Measurements from ENCODE around the gene ZBTB33.

Gene ZBTB33

DNA sequence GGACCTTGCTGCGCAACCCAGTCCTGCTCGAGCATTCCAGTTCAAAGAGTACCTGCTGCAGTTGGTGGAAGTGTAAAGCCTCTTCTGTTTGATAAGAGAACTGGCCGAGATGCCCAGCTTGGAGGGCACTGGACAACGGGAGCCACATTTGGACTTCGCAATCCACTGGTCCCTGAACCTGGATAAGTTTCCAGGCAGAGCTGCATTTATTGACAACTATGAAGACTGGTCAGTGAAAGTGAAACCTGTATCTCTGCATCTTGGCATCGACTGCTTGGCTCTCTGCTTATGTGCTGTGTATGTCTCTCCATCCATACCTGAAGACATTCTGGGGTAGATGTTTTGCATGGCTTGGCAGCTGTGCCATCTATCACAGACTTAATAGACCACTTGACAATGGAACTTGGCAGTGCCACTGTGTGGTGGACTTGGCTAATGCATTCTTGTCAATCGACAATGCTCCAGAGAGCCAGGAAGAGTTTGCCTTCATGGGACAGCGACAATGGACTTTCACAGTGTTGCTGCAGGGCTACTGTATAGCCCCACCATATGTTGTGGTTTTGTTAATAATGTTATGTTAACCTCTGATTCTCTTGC, 43.5 kb upstream of the ZBTB33 start:
- no peaks in the 10 kb centered on the region for H3K79me2 ChIP-seq (ENCODE audit: low read length)
- no peaks in the 10 kb centered on the region for H3K36me3 ChIP-seq (replicated peaks; ENCODE audit: low read depth, low read length)
- no peak overlapping the region for H3K27ac ChIP-seq (ENCODE audit: low read length)
- H3K4me3 ChIP-seq (ENCODE audit: low read length): no peak overlapping the region
- H3K4me2 ChIP-seq (ENCODE audit: low read length): no peak overlapping the region
- no peak for TF ChIP-seq CTCF (IDR thresholded peaks at IDR 0.05; ENCODE audit: low read depth, low read length)
- no peak for TF ChIP-seq EZH2phosphoT487 (IDR thresholded peaks at IDR 0.05; ENCODE audit: low read depth)
- no peak overlapping the region for H2AFZ ChIP-seq (ENCODE audit: low read depth, low read length)
- H4K20me1 ChIP-seq (ENCODE audit: insufficient read depth, low read length): no peaks in the 10 kb centered on the region
- no peaks in the 10 kb centered on the region for H3K4me1 ChIP-seq (ENCODE audit: low read length)
- no peak overlapping the region for H3K9ac ChIP-seq (ENCODE audit: low read length)
- H3K27me3 ChIP-seq (ENCODE audit: low read depth, low read length): no peaks in the 10 kb centered on the region
- H3K9me3 ChIP-seq (ENCODE audit: insufficient read depth, low read length): no peaks in the 10 kb centered on the region

- Histone ChIP-seq H3K4me3 (ENCODE audit: low read length) (no peak overlapping the region; the same call in 1 of the 2 replicates), H3K4me2 (ENCODE audit: low read length) (no peak overlapping the region), H3K79me2 (ENCODE audit: low read length) (no peaks in the 10 kb centered on the region), H3K9ac (ENCODE audit: low read length) (no peak overlapping the region), H3K27me3 (ENCODE audit: low read depth, low read length) (no peaks in the 10 kb centered on the region), H3K9me3 (ENCODE audit: insufficient read depth, low read length) (no peaks in the 10 kb centered on the region), H2AFZ (ENCODE audit: low read depth, low read length) (no peak overlapping the region), H3K4me1 (ENCODE audit: low read length) (peaks cover 3% of the 10 kb centered on the region), H4K20me1 (ENCODE audit: insufficient read depth, low read length) (no peaks in the 10 kb centered on the region), H3K36me3 (replicated peaks; ENCODE audit: low read depth, low read length) (no peaks in the 10 kb centered on the region), H3K27ac (ENCODE audit: low read length) (no peak overlapping the region)
- peak; percentile 74 for TF ChIP-seq CTCF (IDR thresholded peaks at IDR 0.05; ENCODE audit: low read depth, low read length)
- TF ChIP-seq EZH2phosphoT487 (IDR thresholded peaks at IDR 0.05; ENCODE audit: low read depth): no peak
These were observed 37.0 kb upstream of the ZBTB33 start for GRCh38 chrX:120213438-120214265.

GRCh38 chrX:120223374-120223773, 27.2 kb upstream of the ZBTB33 start:
- H3K79me2 ChIP-seq (ENCODE audit: low read length): no peaks in the 10 kb centered on the region
- H3K4me2 ChIP-seq (ENCODE audit: low read length): no peak overlapping the region
- H3K4me1 ChIP-seq (ENCODE audit: low read length): no peaks in the 10 kb centered on the region
- no peak overlapping the region for H2AFZ ChIP-seq (ENCODE audit: low read depth, low read length)
- no peak overlapping the region for H3K27ac ChIP-seq (ENCODE audit: low read length)
- H3K4me3 ChIP-seq (ENCODE audit: low read length): no peak overlapping the region
- H3K9me3 ChIP-seq (ENCODE audit: insufficient read depth, low read length): no peaks in the 10 kb centered on the region
- no peaks in the 10 kb centered on the region for H3K27me3 ChIP-seq (ENCODE audit: low read depth, low read length)
- no peak for TF ChIP-seq CTCF (IDR thresholded peaks at IDR 0.05; ENCODE audit: low read depth, low read length)
- TF ChIP-seq EZH2phosphoT487 (IDR thresholded peaks at IDR 0.05; ENCODE audit: low read depth): no peak
- H3K36me3 ChIP-seq (replicated peaks; ENCODE audit: low read depth, low read length): no peaks in the 10 kb centered on the region
- no peaks in the 10 kb centered on the region for H4K20me1 ChIP-seq (ENCODE audit: insufficient read depth, low read length)
- no peak overlapping the region for H3K9ac ChIP-seq (ENCODE audit: low read length)

DNA sequence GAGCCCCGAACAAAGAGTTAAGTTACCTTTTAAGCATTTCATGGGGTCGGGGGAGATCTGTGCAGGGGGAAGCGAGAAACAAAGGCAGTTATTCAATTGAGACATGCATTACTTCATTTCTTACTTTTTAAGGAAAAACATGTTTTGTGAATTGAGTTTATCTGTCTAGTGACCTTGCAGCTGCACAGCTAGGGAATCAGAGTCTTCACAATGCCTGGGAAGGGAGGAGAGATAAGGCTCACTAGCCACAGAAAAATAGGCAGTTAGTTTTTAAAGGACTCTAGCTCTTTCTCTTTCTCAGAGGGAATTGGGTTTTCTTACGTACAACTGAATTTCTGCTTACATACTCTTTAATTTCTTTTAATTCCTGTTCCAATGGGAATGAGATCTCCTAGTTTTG, 26.2 kb upstream of the ZBTB33 start:
- Histone ChIP-seq H3K27ac (ENCODE audit: low read length) (no peak overlapping the region), H3K4me1 (ENCODE audit: low read length) (no peaks in the 10 kb centered on the region), H3K27me3 (ENCODE audit: low read depth, low read length) (no peaks in the 10 kb centered on the region), H2AFZ (ENCODE audit: low read depth, low read length) (no peak overlapping the region), H3K79me2 (ENCODE audit: low read length) (no peaks in the 10 kb centered on the region), H3K4me2 (ENCODE audit: low read length) (no peak overlapping the region), H3K36me3 (replicated peaks; ENCODE audit: low read depth, low read length) (no peaks in the 10 kb centered on the region), H3K4me3 (ENCODE audit: low read length) (no peak overlapping the region), H3K9ac (ENCODE audit: low read length) (no peak overlapping the region), H4K20me1 (ENCODE audit: insufficient read depth, low read length) (no peaks in the 10 kb centered on the region), H3K9me3 (ENCODE audit: insufficient read depth, low read length) (no peaks in the 10 kb centered on the region)
- TF ChIP-seq CTCF (IDR thresholded peaks at IDR 0.05; ENCODE audit: low read depth, low read length) (no peak), EZH2phosphoT487 (IDR thresholded peaks at IDR 0.05; ENCODE audit: low read depth) (no peak)

All from OCI-LY3 (cell line).